Breast epithelium (tissue), 4 donors: ENCODE data around the gene FGFBP2. TPM values are rescaled to one million over a fixed set of nuclear protein-coding genes. Genes with fewer than 3 reads are reported as not detected.

ENCODE experiments used
- DNase-seq, 2 donors: peaks; one replicate each; pipeline ENCODE4 v3.0.0-alpha.2; 2019; ENCODE audit warnings: low spot score in 2 of 2
- H3K27ac ChIP-seq, 2 donors: fragments of 200-600 bp; sonication (generic) in 1 of 2; one replicate each; pipeline ENCODE4 v1.5.1; 2016 to 2019; ENCODE audit warnings: mild to moderate bottlenecking in 1 of 2
- H3K27me3 ChIP-seq, 2 donors: fragments of 200-600 bp; sonication (generic) in 1 of 2; one replicate each; pipeline versions ENCODE4 v1.5.1 to v1.6.0; 2017 to 2019; ENCODE audit warnings: control low read depth in 1 of 2, mild to moderate bottlenecking in 1 of 2
- H3K36me3 ChIP-seq: fragments of 200-600 bp; one replicate; pipeline ENCODE4 v1.5.1; 2019
- H3K4me1 ChIP-seq, 2 donors: fragments of 200-600 bp; sonication (generic); one replicate each; pipeline ENCODE4 v1.5.1; 2016 to 2019; ENCODE audit warnings: control low read depth in 1 of 2
- H3K4me3 ChIP-seq, 3 donors: fragments of 200-600 bp; sonication (generic); 1 replicate in 2 of 3; 2 replicates in 1 of 3; pipeline ENCODE4 v1.5.1; 2016 to 2019; ENCODE audit warnings: mild to moderate bottlenecking in 3 of 3, moderate library complexity in 2 of 3
- H3K9me3 ChIP-seq, 2 donors: fragments of 200-600 bp; sonication (generic) in 1 of 2; one replicate each; pipeline ENCODE4 v1.5.1; 2016 to 2019; ENCODE audit warnings: control low read depth in 1 of 2
- CTCF ChIP-seq, 3 donors: fragments of 450-650 bp; IDR thresholded peaks; one replicate each; pipeline ENCODE4 v1.5.1; 2016 to 2017; ENCODE audit warnings: antibody characterized with exemption in 3 of 3, mild to moderate bottlenecking in 3 of 3, moderate library complexity in 3 of 3
- POLR2A ChIP-seq: fragments of 450-650 bp; IDR thresholded peaks from one replicate; pipeline ENCODE4 v1.6.1; 2016; ENCODE audit warnings: antibody characterized with exemption, mild to moderate bottlenecking, moderate library complexity
- POLR2AphosphoS5 ChIP-seq, 3 donors: sonication (generic); formaldehyde crosslinking; IDR thresholded peaks; one replicate each; pipeline ENCODE4 v1.6.1; 2017; ENCODE audit warnings: antibody characterized with exemption in 3 of 3
- intact Hi-C: fragments of 100-400 bp; cut with DNase I; formaldehyde crosslinking; loops from one replicate; pipeline ENCODE4 v1.15.1; 2023; ENCODE audit warnings: low total_unique reads
- total RNA-seq, 3 donors: library from RNA; depleted of rRNA; stranded (reverse); fragments of >200 nt; gene quantifications; one replicate each; pipeline ENCODE4 v1.1.0, GENCODE V29; 2016

The FGFBP2 gene
- total RNA-seq, 3 donors from 2014 or later, result 3.4 to 6.4 (median 6.2) TPM

GRCh38 chr4:15965325-15965724 lies 2.4 kb upstream of the FGFBP2 start:
- no peaks in the 10 kb centered on the region for H3K27me3 ChIP-seq
- intact Hi-C loops, result no loop called here
- no peak overlapping the region for H3K4me3 ChIP-seq
- no peak overlapping the region for H3K27ac ChIP-seq
- H3K36me3 ChIP-seq, result no peaks in the 10 kb centered on the region
- no peak for TF ChIP-seq CTCF (IDR thresholded peaks at IDR 0.05)
- TF ChIP-seq POLR2AphosphoS5 (IDR thresholded peaks at IDR 0.05), result no peak
- TF ChIP-seq POLR2A, result no peak
- no peaks in the 10 kb centered on the region for H3K9me3 ChIP-seq
- no peaks in the 10 kb centered on the region for H3K4me1 ChIP-seq
- no peak for DNase-seq

GRCh38 chr4:15964159-15964558 lies 1.2 kb upstream of the FGFBP2 start:
- Histone ChIP-seq H3K4me3 (no peak overlapping the region), H3K27me3 (no peaks in the 10 kb centered on the region), H3K9me3 (no peaks in the 10 kb centered on the region), H3K4me1 (no peaks in the 10 kb centered on the region), H3K36me3 (no peaks in the 10 kb centered on the region), H3K27ac (no peak overlapping the region)
- DNase-seq, result no peak
- TF ChIP-seq POLR2AphosphoS5 (IDR thresholded peaks at IDR 0.05) (no peak), POLR2A (no peak), CTCF (IDR thresholded peaks at IDR 0.05) (no peak)
- intact Hi-C loops, result no loop called here

- Histone ChIP-seq H3K27me3 (no peaks in the 10 kb centered on the region), H3K4me1 (no peaks in the 10 kb centered on the region), H3K36me3 (no peaks in the 10 kb centered on the region), H3K9me3 (no peaks in the 10 kb centered on the region), H3K27ac (no peak overlapping the region), H3K4me3 (no peak overlapping the region)
- DNase-seq, result no peak
- TF ChIP-seq POLR2AphosphoS5 (IDR thresholded peaks at IDR 0.05) (no peak), CTCF (IDR thresholded peaks at IDR 0.05) (no peak), POLR2A (no peak)
- intact Hi-C loops, result no loop called here
Measured at GRCh38 chr4:15963576-15963975, 601 bp upstream of the FGFBP2 start.

GRCh38 chr4:15961781-15962510 lies 1.0 kb downstream of the FGFBP2 start:
- Histone ChIP-seq H3K36me3 (no peaks in the 10 kb centered on the region), H3K9me3 (no peaks in the 10 kb centered on the region), H3K4me1 (no peaks in the 10 kb centered on the region), H3K27ac (no peak overlapping the region), H3K27me3 (no peaks in the 10 kb centered on the region), H3K4me3 (no peak overlapping the region)
- TF ChIP-seq CTCF (IDR thresholded peaks at IDR 0.05) (no peak), POLR2AphosphoS5 (IDR thresholded peaks at IDR 0.05) (no peak), POLR2A (no peak)
- DNase-seq, result no peak
- intact Hi-C loops, result no loop called here

GRCh38 chr4:15958562-15958961 lies 4.4 kb downstream of the FGFBP2 start:
- no peak overlapping the region for H3K4me3 ChIP-seq
- H3K27ac ChIP-seq, result no peak overlapping the region
- H3K36me3 ChIP-seq, result no peaks in the 10 kb centered on the region
- TF ChIP-seq POLR2AphosphoS5 (IDR thresholded peaks at IDR 0.05) (no peak), POLR2A (no peak), CTCF (IDR thresholded peaks at IDR 0.05) (no peak)
- H3K9me3 ChIP-seq, result no peaks in the 10 kb centered on the region
- intact Hi-C loops, result no loop called here
- H3K27me3 ChIP-seq, result no peaks in the 10 kb centered on the region
- H3K4me1 ChIP-seq, result no peaks in the 10 kb centered on the region
- no peak for DNase-seq
